BE2C (cell line): ENCODE results near the gene NAV2.

Experiments used
- DNase-seq: peaks from one replicate; pipeline ENCODE4 v3.0.0-alpha.2; 2020
- H3K27me3 ChIP-seq: fragments of 250-450 bp; sonication (Bioruptor Pico); 2 replicates; pipeline ENCODE4 v1.5.1; 2020; ENCODE audit warnings: mild to moderate bottlenecking
- H3K36me3 ChIP-seq: fragments of 250-450 bp; sonication (Bioruptor Pico); 2 replicates; pipeline ENCODE4 v1.5.1; 2020; ENCODE audit warnings: mild to moderate bottlenecking
- H3K4me1 ChIP-seq: fragments of 250-450 bp; sonication (Bioruptor Pico); 2 replicates; pipeline ENCODE4 v1.5.1; 2020
- H3K4me3 ChIP-seq: 2 replicates; pipeline ENCODE4 v1.5.1; 2011; ENCODE audit warnings: low read depth, low read length
- H3K9me3 ChIP-seq: fragments of 250-450 bp; sonication (Bioruptor Pico); 2 replicates; pipeline ENCODE4 v1.5.1; 2020
- TF ChIP-seq, protein P1 (sequence below): IDR thresholded peaks from 2 replicates; pipeline ENCODE4 v1.5.1; 2012; ENCODE audit warnings: mild to moderate bottlenecking, low read depth, low read length

NAV2 gene

DNA sequence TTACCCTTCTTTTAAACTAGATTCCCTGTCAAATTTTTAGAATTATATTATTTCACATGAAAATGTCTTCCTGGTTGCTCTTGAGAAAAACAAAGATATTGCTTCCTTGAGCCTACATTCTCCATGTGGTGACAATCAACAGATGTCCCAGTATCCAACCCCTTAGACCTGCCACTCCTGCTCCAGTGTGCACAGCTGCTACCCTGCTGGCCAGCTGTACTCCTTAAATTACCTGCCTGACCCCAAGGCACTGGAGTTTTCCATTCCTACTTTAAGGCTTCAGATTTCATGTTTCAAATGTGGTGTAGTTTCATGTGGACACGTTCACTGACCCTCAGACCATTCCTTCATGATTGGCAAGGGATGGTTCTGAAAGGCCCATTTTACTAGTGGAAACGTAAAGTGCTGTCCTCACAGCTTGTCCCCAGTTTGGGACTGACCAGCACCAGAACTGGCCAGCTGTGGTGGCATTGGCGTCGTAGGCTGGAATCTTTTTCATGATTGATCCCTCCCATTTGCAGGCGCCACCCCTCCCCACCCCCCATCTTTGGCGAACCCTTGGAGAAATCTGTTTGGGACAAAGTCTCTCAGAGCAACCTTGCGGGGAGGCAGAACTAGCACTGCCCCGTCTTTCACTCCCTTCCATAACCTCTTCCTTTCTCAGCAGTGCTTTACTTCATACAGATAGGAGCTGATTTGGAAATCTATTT is 324.1 kb downstream of the NAV2 start:
- Histone ChIP-seq H3K9me3 (no peaks in the 10 kb centered on the region), H3K27me3 (no peaks in the 10 kb centered on the region), H3K36me3 (no peaks in the 10 kb centered on the region), H3K4me1 (no peaks in the 10 kb centered on the region), H3K4me3 (no peak overlapping the region)
- DNase-seq = no peak
- TF ChIP-seq, protein P1, sequence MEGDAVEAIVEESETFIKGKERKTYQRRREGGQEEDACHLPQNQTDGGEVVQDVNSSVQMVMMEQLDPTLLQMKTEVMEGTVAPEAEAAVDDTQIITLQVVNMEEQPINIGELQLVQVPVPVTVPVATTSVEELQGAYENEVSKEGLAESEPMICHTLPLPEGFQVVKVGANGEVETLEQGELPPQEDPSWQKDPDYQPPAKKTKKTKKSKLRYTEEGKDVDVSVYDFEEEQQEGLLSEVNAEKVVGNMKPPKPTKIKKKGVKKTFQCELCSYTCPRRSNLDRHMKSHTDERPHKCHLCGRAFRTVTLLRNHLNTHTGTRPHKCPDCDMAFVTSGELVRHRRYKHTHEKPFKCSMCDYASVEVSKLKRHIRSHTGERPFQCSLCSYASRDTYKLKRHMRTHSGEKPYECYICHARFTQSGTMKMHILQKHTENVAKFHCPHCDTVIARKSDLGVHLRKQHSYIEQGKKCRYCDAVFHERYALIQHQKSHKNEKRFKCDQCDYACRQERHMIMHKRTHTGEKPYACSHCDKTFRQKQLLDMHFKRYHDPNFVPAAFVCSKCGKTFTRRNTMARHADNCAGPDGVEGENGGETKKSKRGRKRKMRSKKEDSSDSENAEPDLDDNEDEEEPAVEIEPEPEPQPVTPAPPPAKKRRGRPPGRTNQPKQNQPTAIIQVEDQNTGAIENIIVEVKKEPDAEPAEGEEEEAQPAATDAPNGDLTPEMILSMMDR = no peak

- no peak for DNase-seq
- H3K4me3 ChIP-seq = no peak overlapping the region
- TF ChIP-seq, protein P1 = no peak
- no peaks in the 10 kb centered on the region for H3K4me1 ChIP-seq
- no peaks in the 10 kb centered on the region for H3K27me3 ChIP-seq
- H3K9me3 ChIP-seq = no peaks in the 10 kb centered on the region
- H3K36me3 ChIP-seq = no peaks in the 10 kb centered on the region
Observed at GRCh38 chr11:20037396-20038153, 324.9 kb downstream of the NAV2 start.

DNA sequence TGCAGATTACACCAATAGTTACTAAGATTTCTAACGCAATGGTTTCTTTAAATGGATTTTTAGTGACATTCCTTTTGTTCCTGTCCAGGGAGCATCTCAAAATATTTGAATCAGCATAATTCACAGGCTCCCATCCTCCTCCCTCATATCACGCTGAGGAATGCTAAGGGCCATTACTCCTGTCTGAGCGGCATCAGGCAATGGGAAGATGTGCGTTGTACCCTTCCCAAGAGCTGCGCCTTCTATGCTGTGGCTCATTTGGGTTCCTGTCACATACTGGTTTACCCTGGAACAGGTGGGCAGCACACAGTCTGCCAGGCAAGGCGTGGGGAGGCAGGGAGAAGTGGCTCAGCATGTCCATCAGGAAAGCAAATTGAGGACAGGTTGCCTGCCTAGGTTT is 325.8 kb downstream of the NAV2 start:
- Histone ChIP-seq H3K9me3 (no peaks in the 10 kb centered on the region), H3K27me3 (no peaks in the 10 kb centered on the region), H3K36me3 (no peaks in the 10 kb centered on the region), H3K4me1 (no peaks in the 10 kb centered on the region), H3K4me3 (no peak overlapping the region)
- TF ChIP-seq, protein P1 = no peak
- DNase-seq = no peak

- H3K36me3 ChIP-seq = no peaks in the 10 kb centered on the region
- no peaks in the 10 kb centered on the region for H3K9me3 ChIP-seq
- H3K27me3 ChIP-seq = no peaks in the 10 kb centered on the region
- H3K4me3 ChIP-seq = no peak overlapping the region
- TF ChIP-seq, protein P1 = no peak
- no peaks in the 10 kb centered on the region for H3K4me1 ChIP-seq
- DNase-seq = no peak
Observed at GRCh38 chr11:20038972-20039371, 326.3 kb downstream of the NAV2 start.

GRCh38 chr11:20041499-20041898 is 328.9 kb downstream of the NAV2 start:
- H3K9me3 ChIP-seq = no peaks in the 10 kb centered on the region
- no peaks in the 10 kb centered on the region for H3K36me3 ChIP-seq
- DNase-seq = no peak
- H3K27me3 ChIP-seq = no peaks in the 10 kb centered on the region
- no peak overlapping the region for H3K4me3 ChIP-seq
- TF ChIP-seq, protein P1 = no peak
- H3K4me1 ChIP-seq = no peaks in the 10 kb centered on the region

GRCh38 chr11:20042045-20042639 is 329.5 kb downstream of the NAV2 start:
- Histone ChIP-seq H3K9me3 (no peaks in the 10 kb centered on the region), H3K4me3 (no peak overlapping the region), H3K27me3 (no peaks in the 10 kb centered on the region), H3K36me3 (no peaks in the 10 kb centered on the region), H3K4me1 (no peaks in the 10 kb centered on the region)
- TF ChIP-seq, protein P1 = no peak
- no peak for DNase-seq
